DND-41 (cell line): ENCODE data around the gene RELL2.

Source experiments
- ATAC-seq: fragments of 200-7000 bp; cut with Tn5 transposase; 3 replicates; pipeline ENCODE4 v1.9.1; 2021; ENCODE audit warnings: low read depth; ENCODE audit not compliant: insufficient read depth
- DNase-seq: peaks from one replicate; pipeline ENCODE4 v3.0.0-alpha.2; 2020
- H2AFZ ChIP-seq: 2 replicates; pipeline ENCODE4 v1.6.0; 2012; ENCODE audit warnings: low read depth, low read length
- H3K27ac ChIP-seq: 2 replicates; pipeline ENCODE4 v1.5.1; 2012; ENCODE audit warnings: low read length, inconsistent platforms
- H3K27me3 ChIP-seq: fragments of 200-600 bp; sonication (generic); 2 replicates; pipeline ENCODE4 v1.6.0; 2012; ENCODE audit warnings: low read length, mild to moderate bottlenecking, inconsistent platforms; ENCODE audit not compliant: insufficient read depth, poor library complexity
- H3K36me3 ChIP-seq: 2 replicates; pipeline ENCODE4 v1.5.1; 2012; ENCODE audit warnings: low read length, inconsistent platforms; ENCODE audit not compliant: insufficient read depth
- H3K4me1 ChIP-seq: 2 replicates; pipeline ENCODE4 v1.5.1; 2012; ENCODE audit warnings: mild to moderate bottlenecking, low read length; ENCODE audit not compliant: insufficient read depth
- H3K4me2 ChIP-seq: 2 replicates; pipeline ENCODE4 v1.6.0; 2012; ENCODE audit warnings: mild to moderate bottlenecking, moderate library complexity, low read length, inconsistent platforms; ENCODE audit not compliant: insufficient read depth
- H3K4me3 ChIP-seq, 2 experiments: fragments of 200-600 bp in 1 of 2; shearing (Covaris generic) in 1 of 2; 2 replicates each; pipeline ENCODE4 v1.5.1; 2012 to 2016; ENCODE audit warnings: inconsistent platforms in 2 of 2, low read length in 2 of 2, mild to moderate bottlenecking in 2 of 2, low read depth in 1 of 2, moderate library complexity in 1 of 2
- H3K79me2 ChIP-seq: 2 replicates; pipeline ENCODE4 v1.6.0; 2012; ENCODE audit warnings: low read length, inconsistent platforms; ENCODE audit not compliant: insufficient read depth
- H3K9ac ChIP-seq: 2 replicates; pipeline ENCODE4 v1.6.0; 2012; ENCODE audit warnings: low read depth, mild to moderate bottlenecking, inconsistent platforms, low read length, moderate library complexity
- H3K9me3 ChIP-seq: 2 replicates; pipeline ENCODE4 v1.5.1; 2012; ENCODE audit warnings: low read length, moderate library complexity, mild to moderate bottlenecking, inconsistent platforms; ENCODE audit not compliant: insufficient read depth, severe bottlenecking
- H4K20me1 ChIP-seq: 2 replicates; pipeline ENCODE4 v1.6.0; 2012; ENCODE audit warnings: low read length; ENCODE audit not compliant: insufficient read depth
- CTCF ChIP-seq: IDR thresholded peaks from 2 replicates; pipeline ENCODE4 v1.5.1; 2012; ENCODE audit warnings: borderline replicate concordance, low read length, moderate library complexity, mild to moderate bottlenecking; ENCODE audit not compliant: poor library complexity, severe bottlenecking; ENCODE audit errors: extremely low read depth
- EZH2 ChIP-seq: IDR thresholded peaks from 3 replicates; pipeline ENCODE4 v1.6.1; 2012; ENCODE audit warnings: borderline replicate concordance, low read depth, mild to moderate bottlenecking, moderate library complexity, low read length, inconsistent platforms; ENCODE audit not compliant: severe bottlenecking

Gene RELL2

GRCh38 chr5:141680751-141681201 lies 44.0 kb downstream of the RELL2 start:
- H3K9ac ChIP-seq = no peak overlapping the region
- no peak for TF ChIP-seq CTCF
- no peak for TF ChIP-seq EZH2
- DNase-seq (no peak), ATAC-seq (no peak)
- H3K27me3 ChIP-seq = no peaks in the 10 kb centered on the region
- no peak overlapping the region for H3K4me2 ChIP-seq
- H3K36me3 ChIP-seq = no peaks in the 10 kb centered on the region
- no peak overlapping the region for H3K4me3 ChIP-seq
- no peaks in the 10 kb centered on the region for H3K4me1 ChIP-seq
- no peak overlapping the region for H2AFZ ChIP-seq
- no peaks in the 10 kb centered on the region for H4K20me1 ChIP-seq
- H3K27ac ChIP-seq = no peak overlapping the region
- H3K9me3 ChIP-seq = no peaks in the 10 kb centered on the region
- H3K79me2 ChIP-seq = no peaks in the 10 kb centered on the region

GRCh38 chr5:141681295-141681694 lies 44.5 kb downstream of the RELL2 start:
- no peak for ATAC-seq
- Histone ChIP-seq H3K9me3 (no peaks in the 10 kb centered on the region), H3K36me3 (no peaks in the 10 kb centered on the region), H3K79me2 (no peaks in the 10 kb centered on the region), H3K4me3 (no peak overlapping the region), H2AFZ (no peak overlapping the region), H3K9ac (no peak overlapping the region), H4K20me1 (no peaks in the 10 kb centered on the region), H3K27me3 (no peaks in the 10 kb centered on the region), H3K4me2 (no peak overlapping the region), H3K4me1 (no peaks in the 10 kb centered on the region), H3K27ac (no peak overlapping the region)
- no peak for DNase-seq
- TF ChIP-seq CTCF (no peak), EZH2 (no peak)

DNA sequence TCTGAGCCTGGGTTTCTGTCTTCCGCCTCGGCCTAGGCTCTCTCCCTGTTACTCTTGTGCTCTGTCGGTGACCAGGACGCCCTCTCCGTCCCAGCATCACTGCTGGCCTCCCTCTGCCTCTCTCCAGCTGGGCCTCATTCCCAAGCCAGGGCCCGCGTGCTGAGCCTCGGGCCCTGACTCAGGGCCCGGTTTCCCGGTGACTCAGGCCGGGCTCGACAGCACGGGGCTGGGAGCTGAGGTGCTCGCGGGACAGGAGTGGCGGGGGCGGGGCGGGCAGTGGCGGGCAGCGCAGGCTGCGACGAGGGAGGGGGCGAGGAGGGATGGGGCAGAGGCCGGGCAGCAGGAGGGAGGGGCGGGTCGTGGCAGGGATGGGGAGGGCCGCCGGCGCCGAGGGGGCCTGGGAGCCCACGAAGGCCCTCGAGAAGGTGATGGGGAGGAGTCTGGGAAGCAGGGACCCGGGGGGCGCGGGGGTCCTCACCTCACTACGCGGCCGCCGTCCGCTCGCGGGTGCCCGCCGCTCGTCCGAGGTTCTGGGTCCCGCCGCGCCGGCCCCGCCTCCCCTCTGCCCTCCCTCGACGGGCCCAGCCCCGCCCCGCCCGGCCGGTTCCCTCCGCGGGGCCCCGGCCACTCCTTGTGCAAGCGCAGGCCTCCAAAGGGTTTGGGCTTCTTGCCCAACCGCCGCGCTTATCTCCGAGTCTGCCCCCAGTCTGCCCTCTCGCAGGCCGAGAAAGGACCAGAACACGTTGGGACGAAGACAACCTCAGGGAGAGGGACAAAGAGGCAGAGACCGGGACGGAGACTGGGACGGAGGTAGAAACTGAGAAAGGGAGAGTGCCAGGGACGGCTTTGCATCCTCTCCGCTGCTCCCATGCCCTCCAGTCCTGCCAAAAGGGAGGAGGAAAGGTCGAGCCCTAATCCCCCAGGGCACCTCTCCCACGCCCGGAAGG lies 45.2 kb downstream of the RELL2 start, which contains the start of gene ARAP3:
Gene ARAP3, minus strand, starts transcription at position 536 of the 947 bp plus-strand sequence. CDS start 1,744 bp downstream, outside the sequence.
- Histone ChIP-seq H3K27ac (no peak within 1 kb of the TSS), H3K27me3 (no peaks in the 10 kb centered on the region), H3K4me3 (no peak within 1 kb of the TSS), H3K4me2 (no peak within 1 kb of the TSS), H2AFZ (no peak within 1 kb of the TSS), H3K9ac (no peak within 1 kb of the TSS), H3K4me1 (no peaks in the 10 kb centered on the region), H3K9me3 (no peaks in the 10 kb centered on the region), H3K36me3 (no peaks in the 10 kb centered on the region), H4K20me1 (no peaks in the 10 kb centered on the region), H3K79me2 (no peaks in the 10 kb centered on the region)
- no peak for ATAC-seq
- TF ChIP-seq EZH2 (no peak), CTCF (no peak)
- no peak for DNase-seq
